ENCODE data around the gene TIMM13. TPM values are rescaled to one million over a fixed set of nuclear protein-coding genes. Genes with fewer than 3 reads are reported as not detected.

The TIMM13 gene
- total RNA-seq, 1 donor from 2014 or later = 117 TPM

GRCh38 chr19:2425622-2426581, 1.5 kb downstream of the TIMM13 start:
- Mint-ChIP-seq H3K36me3 (ENCODE audit: low read depth, unreplicated experiment) (peaks cover 13% of the 10 kb centered on the region), H3K4me1 (ENCODE audit: unreplicated experiment) (peaks cover 10% of the 10 kb centered on the region), H3K27ac (ENCODE audit: unreplicated experiment) (peak overlapping the region; percentile 10), H3K4me3 (ENCODE audit: unreplicated experiment) (peak overlapping the region; percentile 91), H3K9me3 (ENCODE audit: unreplicated experiment) (no peaks in the 10 kb centered on the region), H3K27me3 (ENCODE audit: unreplicated experiment) (peaks cover 11% of the 10 kb centered on the region)
- DNase-seq (ENCODE audit: low spot score) = no peak
- TF ChIP-seq CTCF (IDR thresholded peaks at IDR 0.05; ENCODE audit: unreplicated experiment) = no peak

- Mint-ChIP-seq H3K27ac (ENCODE audit: unreplicated experiment) (no peak overlapping the region), H3K27me3 (ENCODE audit: unreplicated experiment) (peaks cover 10% of the 10 kb centered on the region), H3K36me3 (ENCODE audit: low read depth, unreplicated experiment) (peaks cover 4% of the 10 kb centered on the region), H3K4me3 (ENCODE audit: unreplicated experiment) (no peak overlapping the region), H3K9me3 (ENCODE audit: unreplicated experiment) (no peaks in the 10 kb centered on the region), H3K4me1 (ENCODE audit: unreplicated experiment) (peaks cover 10% of the 10 kb centered on the region)
- peak; percentile 83 for DNase-seq (ENCODE audit: low spot score)
- TF ChIP-seq CTCF (IDR thresholded peaks at IDR 0.05; ENCODE audit: unreplicated experiment) = peak; percentile 47
These were observed 2.4 kb downstream of the TIMM13 start for GRCh38 chr19:2424686-2425621.

GRCh38 chr19:2423915-2424685, 3.3 kb downstream of the TIMM13 start:
- no peaks in the 10 kb centered on the region for H3K9me3 Mint-ChIP-seq (ENCODE audit: unreplicated experiment)
- H3K4me1 Mint-ChIP-seq (ENCODE audit: unreplicated experiment) = peaks cover 10% of the 10 kb centered on the region
- no peak overlapping the region for H3K4me3 Mint-ChIP-seq (ENCODE audit: unreplicated experiment)
- no peak for DNase-seq (ENCODE audit: low spot score)
- no peaks in the 10 kb centered on the region for H3K36me3 Mint-ChIP-seq (ENCODE audit: low read depth, unreplicated experiment)
- no peak overlapping the region for H3K27ac Mint-ChIP-seq (ENCODE audit: unreplicated experiment)
- TF ChIP-seq CTCF (IDR thresholded peaks at IDR 0.05; ENCODE audit: unreplicated experiment) = no peak
- peaks cover 9% of the 10 kb centered on the region for H3K27me3 Mint-ChIP-seq (ENCODE audit: unreplicated experiment)

- DNase-seq (ENCODE audit: low spot score) = no peak
- H3K36me3 Mint-ChIP-seq (ENCODE audit: low read depth, unreplicated experiment) = no peaks in the 10 kb centered on the region
- peaks cover 10% of the 10 kb centered on the region for H3K4me1 Mint-ChIP-seq (ENCODE audit: unreplicated experiment)
- H3K27me3 Mint-ChIP-seq (ENCODE audit: unreplicated experiment) = peaks cover 9% of the 10 kb centered on the region
- no peak overlapping the region for H3K27ac Mint-ChIP-seq (ENCODE audit: unreplicated experiment)
- H3K4me3 Mint-ChIP-seq (ENCODE audit: unreplicated experiment) = no peak overlapping the region
- TF ChIP-seq CTCF (IDR thresholded peaks at IDR 0.05; ENCODE audit: unreplicated experiment) = no peak
- H3K9me3 Mint-ChIP-seq (ENCODE audit: unreplicated experiment) = no peaks in the 10 kb centered on the region
These were observed 4.1 kb downstream of the TIMM13 start for GRCh38 chr19:2423071-2423914.

All from endothelial cell (in vitro differentiated cells).